ENCODE data around the gene KCNN3.

GRCh38 chr1:154720328-154721297 lies 149.5 kb downstream of the KCNN3 start:
- TF ChIP-seq POLR2A (IDR thresholded peaks at IDR 0.05): no peak
- no peak for TF ChIP-seq CTCF (IDR thresholded peaks at IDR 0.05)
